Astrocyte (in vitro differentiated cells and primary cell): ENCODE data around the gene ARHGAP24. TPM values are rescaled to one million over a fixed set of nuclear protein-coding genes. Genes with fewer than 3 reads are reported as not detected.

Experiments used
- DNase-seq: peaks from one replicate; pipeline ENCODE4 v3.0.0-alpha.2; 2010; ENCODE audit warnings: low read depth
- FAIRE-seq: peaks from 2 replicates; lab custom pipeline; 2011; peaks lifted over from hg19 to GRCh38; lab: Jason Lieb, UNC
- H2AFZ ChIP-seq: 2 replicates; pipeline ENCODE4 v1.6.0; 2012; ENCODE audit warnings: low read depth, low read length, inconsistent platforms
- H3K27ac ChIP-seq: 2 replicates; pipeline ENCODE4 v1.5.1; 2011; ENCODE audit warnings: low read depth, low read length, inconsistent platforms
- H3K27me3 ChIP-seq: 2 replicates; pipeline ENCODE4 v1.6.0; 2011; ENCODE audit warnings: low read length, inconsistent platforms; ENCODE audit not compliant: insufficient read depth
- H3K36me3 ChIP-seq: 2 replicates; pipeline ENCODE4 v1.5.1; 2011; ENCODE audit warnings: low read length, inconsistent platforms; ENCODE audit not compliant: insufficient read depth
- H3K4me1 ChIP-seq: 2 replicates; pipeline ENCODE4 v1.5.1; 2011; ENCODE audit warnings: low read length, inconsistent platforms; ENCODE audit not compliant: insufficient read depth
- H3K4me2 ChIP-seq: 2 replicates; pipeline ENCODE4 v1.6.0; 2012; ENCODE audit warnings: low read length, inconsistent platforms
- H3K4me3 ChIP-seq: 2 replicates; pipeline ENCODE4 v1.5.1; 2011; ENCODE audit warnings: low read depth, mild to moderate bottlenecking, low read length, inconsistent platforms; ENCODE audit not compliant: insufficient read depth
- H3K79me2 ChIP-seq: 2 replicates; pipeline ENCODE4 v1.6.0; 2012; ENCODE audit warnings: mild to moderate bottlenecking, low read length, inconsistent platforms; ENCODE audit not compliant: insufficient read depth
- H3K9ac ChIP-seq: 2 replicates; pipeline ENCODE4 v1.6.0; 2012; ENCODE audit warnings: mild to moderate bottlenecking, low read length, inconsistent platforms
- H3K9me3 ChIP-seq: 2 replicates; pipeline ENCODE4 v1.5.1; 2012; ENCODE audit warnings: low read depth, mild to moderate bottlenecking, low read length, inconsistent platforms; ENCODE audit not compliant: insufficient read depth
- H4K20me1 ChIP-seq: 2 replicates; pipeline ENCODE4 v1.6.0; 2012; ENCODE audit warnings: low read length, inconsistent platforms; ENCODE audit not compliant: insufficient read depth
- H3K27ac Mint-ChIP-seq: one replicate; pipeline ENCODE4 v1.8.0; 2021; ENCODE audit warnings: mild to moderate bottlenecking, mixed read lengths; ENCODE audit not compliant: unreplicated experiment
- H3K27me3 Mint-ChIP-seq: one replicate; pipeline ENCODE4 v1.8.0; 2021; ENCODE audit warnings: low read depth, mixed read lengths; ENCODE audit not compliant: unreplicated experiment
- H3K36me3 Mint-ChIP-seq: one replicate; pipeline ENCODE4 v1.8.0; 2021; ENCODE audit warnings: low read depth, mixed read lengths; ENCODE audit not compliant: unreplicated experiment
- H3K4me1 Mint-ChIP-seq: one replicate; pipeline ENCODE4 v1.8.0; 2021; ENCODE audit warnings: low read depth, mixed read lengths; ENCODE audit not compliant: unreplicated experiment
- H3K4me3 Mint-ChIP-seq: one replicate; pipeline ENCODE4 v1.8.0; 2021; ENCODE audit warnings: mild to moderate bottlenecking, moderate library complexity, mixed read lengths; ENCODE audit not compliant: unreplicated experiment
- H3K9me3 Mint-ChIP-seq: one replicate; pipeline ENCODE4 v1.8.0; 2021; ENCODE audit warnings: mild to moderate bottlenecking, mixed read lengths; ENCODE audit not compliant: unreplicated experiment
- CTCF ChIP-seq: IDR thresholded peaks from 2 replicates; pipeline ENCODE4 v1.5.1; 2011; ENCODE audit warnings: low read depth, mild to moderate bottlenecking, inconsistent platforms, low read length, moderate library complexity; ENCODE audit not compliant: insufficient read depth
- EZH2 ChIP-seq: IDR thresholded peaks from 2 replicates; pipeline ENCODE4 v1.6.1; 2012; ENCODE audit warnings: mild to moderate bottlenecking, low read length, inconsistent platforms; ENCODE audit not compliant: insufficient read depth
- total RNA-seq: library from RNA; stranded (reverse); gene quantifications from 2 replicates; pipeline ENCODE4 v1.2.1, GENCODE V29; 2021

Gene ARHGAP24
- total RNA-seq, 1 donor from 2014 or later = 2.1 TPM

GRCh38 chr4:85446141-85446861, 28.6 kb upstream of the ARHGAP24 start:
- Histone ChIP-seq H2AFZ (no peak overlapping the region), H3K27ac (no peak overlapping the region), H4K20me1 (no peaks in the 10 kb centered on the region), H3K79me2 (no peaks in the 10 kb centered on the region), H3K27me3 (no peaks in the 10 kb centered on the region), H3K4me3 (no peak overlapping the region), H3K4me2 (no peak overlapping the region), H3K36me3 (no peaks in the 10 kb centered on the region), H3K9ac (no peak overlapping the region), H3K4me1 (no peaks in the 10 kb centered on the region), H3K9me3 (no peaks in the 10 kb centered on the region)
- FAIRE-seq (no peak), DNase-seq (no peak)
- Mint-ChIP-seq H3K36me3 (no peaks in the 10 kb centered on the region), H3K9me3 (no peaks in the 10 kb centered on the region), H3K27ac (no peak overlapping the region), H3K4me1 (no peaks in the 10 kb centered on the region), H3K27me3 (no peaks in the 10 kb centered on the region), H3K4me3 (no peak overlapping the region)
- TF ChIP-seq CTCF = no peak
- TF ChIP-seq EZH2 = no peak

GRCh38 chr4:85448906-85449890, 25.8 kb upstream of the ARHGAP24 start:
- no peak overlapping the region for H3K27ac ChIP-seq
- Mint-ChIP-seq H3K4me1 (no peaks in the 10 kb centered on the region), H3K27me3 (no peaks in the 10 kb centered on the region)

More at GRCh38 chr4:85448906-85449890, 25.8 kb upstream of the ARHGAP24 start:
- no peak overlapping the region for H3K4me2 ChIP-seq
- no peaks in the 10 kb centered on the region for H3K36me3 ChIP-seq
- H3K4me3 Mint-ChIP-seq = no peak overlapping the region
- no peak for FAIRE-seq
- no peaks in the 10 kb centered on the region for H3K9me3 ChIP-seq
- no peak for DNase-seq
- no peak overlapping the region for H3K4me3 ChIP-seq
- no peaks in the 10 kb centered on the region for H4K20me1 ChIP-seq
- no peak overlapping the region for H2AFZ ChIP-seq
- no peak for TF ChIP-seq CTCF
- no peak for TF ChIP-seq EZH2
- no peaks in the 10 kb centered on the region for H3K9me3 Mint-ChIP-seq
- no peaks in the 10 kb centered on the region for H3K79me2 ChIP-seq
- no peaks in the 10 kb centered on the region for H3K27me3 ChIP-seq
- H3K36me3 Mint-ChIP-seq = no peaks in the 10 kb centered on the region
- H3K9ac ChIP-seq = no peak overlapping the region
- no peaks in the 10 kb centered on the region for H3K4me1 ChIP-seq
- H3K27ac Mint-ChIP-seq = no peak overlapping the region
